ENCODE measurements around the gene RNF112.

The RNF112 gene

GRCh38 chr17:19380481-19381301 lies 30.3 kb upstream of the RNF112 start:
- no peak overlapping the region for H3K4me3 ChIP-seq (ENCODE audit: low read depth, low read length)
- TF ChIP-seq CTCF (conservative IDR thresholded peaks at IDR 0.05; ENCODE audit: low read depth, low read length): no peak
- no peak for DNase-seq (ENCODE audit: low read depth)

- no peak overlapping the region for H3K4me3 ChIP-seq (ENCODE audit: low read depth, low read length)
- no peak for TF ChIP-seq CTCF (conservative IDR thresholded peaks at IDR 0.05; ENCODE audit: low read depth, low read length)
Measured at GRCh38 chr17:19381361-19381740, 29.7 kb upstream of the RNF112 start.

GRCh38 chr17:19381741-19382444 lies 29.1 kb upstream of the RNF112 start:
- no peak for TF ChIP-seq CTCF (conservative IDR thresholded peaks at IDR 0.05; ENCODE audit: low read depth, low read length)
- DNase-seq (ENCODE audit: low read depth): no peak
- H3K4me3 ChIP-seq (ENCODE audit: low read depth, low read length): no peak overlapping the region

More at GRCh38 chr17:19381361-19381740, 29.7 kb upstream of the RNF112 start:
- no peak for DNase-seq (ENCODE audit: low read depth)

- no peak for DNase-seq (ENCODE audit: low read depth)
- H3K4me3 ChIP-seq (ENCODE audit: low read depth, low read length): no peak overlapping the region
- no peak for TF ChIP-seq CTCF (conservative IDR thresholded peaks at IDR 0.05; ENCODE audit: low read depth, low read length)
Measured at GRCh38 chr17:19382531-19383444, 28.2 kb upstream of the RNF112 start.

GRCh38 chr17:19383681-19384470 lies 27.2 kb upstream of the RNF112 start:
- DNase-seq (ENCODE audit: low read depth): peak; percentile 35

More at GRCh38 chr17:19383681-19384470, 27.2 kb upstream of the RNF112 start:
- no peak for TF ChIP-seq CTCF (conservative IDR thresholded peaks at IDR 0.05; ENCODE audit: low read depth, low read length)
- no peak overlapping the region for H3K4me3 ChIP-seq (ENCODE audit: low read depth, low read length)
